Peyer's patch (tissue), 4 donors: ENCODE results near the gene MAPK8. TPM values are rescaled to one million over a fixed set of nuclear protein-coding genes. Genes with fewer than 3 reads are reported as not detected.

Experiments
- DNase-seq, 3 donors: peaks; one replicate each; pipeline ENCODE4 v3.0.0-alpha.2; 2017 to 2019
- H3K27ac ChIP-seq, 4 donors: fragments of 200-600 bp; sonication (generic); one replicate each; pipeline ENCODE4 v1.5.1; 2016 to 2019
- H3K27me3 ChIP-seq, 2 donors: fragments of 200-600 bp; sonication (generic); one replicate each; pipeline ENCODE4 v1.5.1; 2019
- H3K36me3 ChIP-seq, 3 donors: fragments of 200-600 bp; sonication (generic); one replicate each; pipeline ENCODE4 v1.5.1; 2016 to 2019
- H3K4me1 ChIP-seq, 4 donors: fragments of 200-600 bp; sonication (generic); one replicate each; pipeline ENCODE4 v1.5.1; 2016 to 2019
- H3K4me3 ChIP-seq, 4 donors: fragments of 200-600 bp; sonication (generic); 1 replicate in 3 of 4; 2 replicates in 1 of 4; pipeline ENCODE4 v1.5.1; 2016 to 2019; ENCODE audit warnings: mild to moderate bottlenecking in 1 of 4
- H3K9me3 ChIP-seq, 4 donors: fragments of 200-600 bp; sonication (generic); one replicate each; pipeline ENCODE4 v1.5.1; 2016 to 2019; ENCODE audit warnings: mild to moderate bottlenecking in 1 of 4
- POLR2A ChIP-seq, 2 donors: fragments of 450-650 bp; IDR thresholded peaks; one replicate each; pipeline ENCODE4 v1.5.1; 2017; ENCODE audit warnings: antibody characterized with exemption in 2 of 2, mild to moderate bottlenecking in 2 of 2, moderate library complexity in 2 of 2
- total RNA-seq, 4 donors: library from RNA; depleted of rRNA; stranded (reverse); fragments of >200 nt; gene quantifications; one replicate each; pipeline ENCODE4 v1.1.0, GENCODE V29; 2016
- TF ChIP-seq, protein P1 (sequence below), 6 experiments: fragments of 450-650 bp in 4 of 6; fragments of 200-600 bp in 2 of 6; sonication (generic) in 1 of 6; IDR thresholded peaks; one replicate each; pipeline ENCODE4 v1.5.1; 2017 to 2019; ENCODE audit warnings: antibody characterized with exemption in 6 of 6, mild to moderate bottlenecking in 3 of 6, moderate library complexity in 1 of 6

MAPK8 gene
- total RNA-seq, 4 donors from 2014 or later: 59.9 to 89.0 (median 67.6) TPM

DNA sequence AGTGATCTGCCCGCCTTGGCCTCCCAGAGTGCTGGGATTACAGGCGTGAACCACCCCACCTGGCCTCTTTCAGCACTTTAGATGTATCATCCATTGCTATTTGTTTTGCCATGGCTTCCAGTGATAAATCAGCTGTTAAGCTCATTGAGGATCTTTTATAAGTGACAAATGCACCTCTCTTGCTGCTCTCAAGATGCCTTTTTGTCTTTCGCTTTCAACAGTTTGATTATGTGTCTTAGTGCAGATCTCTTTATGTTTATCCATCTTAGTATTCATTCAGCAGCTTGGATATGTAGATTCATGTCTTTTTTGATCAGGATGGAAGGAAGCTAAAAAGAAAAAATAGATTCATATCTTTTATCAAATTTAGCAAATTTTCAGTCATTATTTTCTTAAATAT lies 105.6 kb downstream of the MAPK8 start:
- no peak overlapping the region for H3K27ac ChIP-seq
- no peak overlapping the region for H3K4me3 ChIP-seq
- H3K4me1 ChIP-seq: no peaks in the 10 kb centered on the region
- no peaks in the 10 kb centered on the region for H3K27me3 ChIP-seq
- no peak for TF ChIP-seq POLR2A (IDR thresholded peaks at IDR 0.05)
- TF ChIP-seq, protein P1, sequence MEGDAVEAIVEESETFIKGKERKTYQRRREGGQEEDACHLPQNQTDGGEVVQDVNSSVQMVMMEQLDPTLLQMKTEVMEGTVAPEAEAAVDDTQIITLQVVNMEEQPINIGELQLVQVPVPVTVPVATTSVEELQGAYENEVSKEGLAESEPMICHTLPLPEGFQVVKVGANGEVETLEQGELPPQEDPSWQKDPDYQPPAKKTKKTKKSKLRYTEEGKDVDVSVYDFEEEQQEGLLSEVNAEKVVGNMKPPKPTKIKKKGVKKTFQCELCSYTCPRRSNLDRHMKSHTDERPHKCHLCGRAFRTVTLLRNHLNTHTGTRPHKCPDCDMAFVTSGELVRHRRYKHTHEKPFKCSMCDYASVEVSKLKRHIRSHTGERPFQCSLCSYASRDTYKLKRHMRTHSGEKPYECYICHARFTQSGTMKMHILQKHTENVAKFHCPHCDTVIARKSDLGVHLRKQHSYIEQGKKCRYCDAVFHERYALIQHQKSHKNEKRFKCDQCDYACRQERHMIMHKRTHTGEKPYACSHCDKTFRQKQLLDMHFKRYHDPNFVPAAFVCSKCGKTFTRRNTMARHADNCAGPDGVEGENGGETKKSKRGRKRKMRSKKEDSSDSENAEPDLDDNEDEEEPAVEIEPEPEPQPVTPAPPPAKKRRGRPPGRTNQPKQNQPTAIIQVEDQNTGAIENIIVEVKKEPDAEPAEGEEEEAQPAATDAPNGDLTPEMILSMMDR (IDR thresholded peaks at IDR 0.05): no peak
- peaks cover 0 to 45% (median 0%) of the 10 kb centered on the region in 3 donors for H3K36me3 ChIP-seq
- H3K9me3 ChIP-seq: peaks cover 0 to 11% (median 0%) of the 10 kb centered on the region in 4 donors
- no peak for DNase-seq

DNA sequence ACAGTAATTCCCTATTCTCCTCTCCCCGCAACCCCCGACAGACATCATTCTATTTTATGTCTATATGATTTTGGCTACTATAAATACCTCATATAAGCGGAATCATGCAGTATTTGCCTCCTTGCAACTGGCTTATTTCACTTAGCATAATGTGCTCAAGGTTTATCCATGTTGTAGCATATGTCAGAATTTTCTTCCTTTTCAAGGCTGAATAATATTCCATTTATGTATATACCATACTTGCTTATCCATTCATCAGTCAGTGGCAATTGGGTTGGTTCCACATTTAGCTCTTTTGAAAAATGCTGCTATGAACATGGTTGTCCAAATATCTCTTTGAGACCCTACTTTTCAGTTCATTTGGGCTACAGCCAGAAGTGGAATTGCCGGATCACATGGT lies 106.5 kb downstream of the MAPK8 start:
- Histone ChIP-seq H3K27me3 (no peaks in the 10 kb centered on the region), H3K4me1 (no peaks in the 10 kb centered on the region), H3K27ac (no peak overlapping the region), H3K36me3 (peaks cover 0 to 37% (median 0%) of the 10 kb centered on the region in 3 donors), H3K9me3 (peaks cover 0 to 11% (median 0%) of the 10 kb centered on the region in 4 donors), H3K4me3 (no peak overlapping the region)
- DNase-seq: no peak
- no peak for TF ChIP-seq POLR2A (IDR thresholded peaks at IDR 0.05)
- TF ChIP-seq, protein P1 (IDR thresholded peaks at IDR 0.05): no peak

DNA sequence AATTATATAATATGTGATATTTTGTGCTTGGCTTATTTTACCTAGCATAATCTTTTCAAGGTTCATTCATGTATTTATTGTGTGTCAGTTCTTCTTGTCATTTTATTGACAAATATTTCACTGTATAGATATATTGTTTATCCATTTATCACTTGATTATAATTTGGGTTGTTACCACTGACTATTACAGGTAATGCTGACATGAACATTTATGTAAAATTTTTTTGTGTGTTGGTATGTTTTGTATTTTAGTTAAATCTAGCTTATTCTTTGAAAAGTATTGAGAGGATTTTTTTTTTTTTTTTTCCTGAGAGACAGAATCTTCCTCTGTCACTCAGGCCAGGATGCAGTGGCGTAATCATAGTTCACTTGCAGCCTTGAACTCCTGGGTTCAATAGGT lies 107.7 kb downstream of the MAPK8 start:
- Histone ChIP-seq H3K27ac (no peak overlapping the region), H3K27me3 (no peaks in the 10 kb centered on the region), H3K9me3 (peaks cover 0 to 11% (median 0%) of the 10 kb centered on the region in 4 donors), H3K4me3 (no peak overlapping the region), H3K36me3 (peaks cover 0 to 26% (median 0%) of the 10 kb centered on the region in 3 donors), H3K4me1 (no peaks in the 10 kb centered on the region)
- no peak for DNase-seq
- TF ChIP-seq, protein P1 (IDR thresholded peaks at IDR 0.05): no peak
- no peak for TF ChIP-seq POLR2A (IDR thresholded peaks at IDR 0.05)

DNA sequence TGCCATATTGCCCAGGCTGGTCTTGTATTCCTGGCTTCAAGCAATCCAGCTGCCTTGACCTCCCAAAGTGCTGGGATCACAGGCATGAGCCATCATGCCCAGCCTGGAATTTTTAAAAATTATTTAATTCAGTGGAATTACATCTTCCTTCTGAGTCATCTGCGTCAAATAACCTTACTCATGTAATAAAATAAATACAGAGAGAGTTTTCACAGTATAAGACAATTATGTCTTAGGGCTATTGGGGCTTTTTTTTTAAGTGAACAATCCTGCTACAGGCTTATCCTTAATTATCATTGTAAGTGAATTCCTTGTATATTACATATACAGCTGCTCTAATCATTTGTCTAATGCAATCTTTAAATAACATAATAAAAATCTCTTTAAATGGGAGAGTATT lies 108.3 kb downstream of the MAPK8 start:
- peaks cover 0 to 11% (median 0%) of the 10 kb centered on the region in 4 donors for H3K9me3 ChIP-seq
- H3K36me3 ChIP-seq: peaks cover 0 to 23% (median 0%) of the 10 kb centered on the region in 3 donors
- no peak overlapping the region for H3K4me3 ChIP-seq
- TF ChIP-seq, protein P1 (IDR thresholded peaks at IDR 0.05): no peak
- no peak for TF ChIP-seq POLR2A (IDR thresholded peaks at IDR 0.05)
- H3K27me3 ChIP-seq: no peaks in the 10 kb centered on the region
- DNase-seq: no peak
- H3K4me1 ChIP-seq: no peaks in the 10 kb centered on the region
- no peak overlapping the region for H3K27ac ChIP-seq

DNA sequence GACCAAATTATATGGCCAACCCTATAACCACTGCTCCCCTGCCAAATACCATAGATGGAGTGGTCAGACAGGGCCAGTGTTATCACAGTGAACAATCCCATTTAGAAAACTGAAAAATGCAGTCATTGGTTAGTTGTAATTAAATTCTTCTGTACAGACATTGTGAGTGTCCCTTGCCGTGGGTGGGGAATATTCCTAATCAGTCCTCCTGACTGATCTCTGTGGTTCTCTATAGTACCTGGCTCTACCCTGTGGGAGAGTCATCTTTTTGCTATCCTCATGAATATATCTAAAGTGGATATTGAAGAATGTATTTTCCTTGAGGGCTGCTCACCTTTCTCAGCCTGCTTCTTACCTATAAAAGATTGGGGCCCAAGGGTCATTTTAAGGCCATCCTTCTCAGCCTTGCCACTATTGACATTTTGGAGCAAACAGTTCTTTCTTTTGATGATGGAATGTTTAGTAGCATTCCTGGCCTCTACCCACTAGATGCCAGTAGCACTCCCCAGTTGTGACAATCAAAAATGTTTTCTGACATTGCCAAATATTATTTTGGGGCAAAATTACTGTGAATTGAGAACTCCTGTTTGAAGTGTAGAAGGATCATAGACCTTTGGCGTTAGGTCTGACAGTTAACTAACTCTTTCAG lies 110.2 kb downstream of the MAPK8 start:
- no peaks in the 10 kb centered on the region for H3K4me1 ChIP-seq
- no peak for TF ChIP-seq POLR2A (IDR thresholded peaks at IDR 0.05)
- TF ChIP-seq, protein P1 (IDR thresholded peaks at IDR 0.05): no peak
- H3K36me3 ChIP-seq: peaks cover 0 to 14% (median 0%) of the 10 kb centered on the region in 3 donors
- H3K27ac ChIP-seq: no peak overlapping the region
- no peak overlapping the region for H3K4me3 ChIP-seq
- no peak for DNase-seq
- peaks cover 0 to 10% (median 0%) of the 10 kb centered on the region in 4 donors for H3K9me3 ChIP-seq
- no peaks in the 10 kb centered on the region for H3K27me3 ChIP-seq
